ENCODE measurements around the gene STON2. TPM values are rescaled to one million over a fixed set of nuclear protein-coding genes. Genes with fewer than 3 reads are reported as not detected.

Gene STON2
- total and polyA plus RNA-seq, 2 of the 13 experiments (the other 11 are each of a cell fraction or from before 2014, with no cell fraction given), result 2.1 to 11.0 TPM

GRCh38 chr14:81435391-81436295 is 35.5 kb upstream of the STON2 start (continued):
- TF ChIP-seq ZNF776 (CRISPR knock-in tag; IDR thresholded peaks at IDR 0.05) (no peak; the same call in 1 of the 2 replicates), ZBTB42 (CRISPR knock-in tag; IDR thresholded peaks at IDR 0.05) (no peak), ZNF124 (CRISPR knock-in tag; IDR thresholded peaks at IDR 0.05) (no peak), MAZ (IDR thresholded peaks at IDR 0.05; ENCODE audit: borderline replicate concordance, low read depth, low read length) (no peak), MAZ (CRISPR knock-in tag; IDR thresholded peaks at IDR 0.05; ENCODE audit: low read depth) (no peak), ZNF652 (CRISPR knock-in tag; IDR thresholded peaks at IDR 0.05; ENCODE audit: borderline replicate concordance, low read depth) (no peak), IKZF1 (IDR thresholded peaks at IDR 0.05) (no peak), ZNF512B (CRISPR knock-in tag; IDR thresholded peaks at IDR 0.05; ENCODE audit: borderline replicate concordance) (no peak; the same call in 1 of the 2 replicates), ZNF20 (CRISPR knock-in tag; IDR thresholded peaks at IDR 0.05) (no peak)
- TF ChIP-seq, protein P1, sequence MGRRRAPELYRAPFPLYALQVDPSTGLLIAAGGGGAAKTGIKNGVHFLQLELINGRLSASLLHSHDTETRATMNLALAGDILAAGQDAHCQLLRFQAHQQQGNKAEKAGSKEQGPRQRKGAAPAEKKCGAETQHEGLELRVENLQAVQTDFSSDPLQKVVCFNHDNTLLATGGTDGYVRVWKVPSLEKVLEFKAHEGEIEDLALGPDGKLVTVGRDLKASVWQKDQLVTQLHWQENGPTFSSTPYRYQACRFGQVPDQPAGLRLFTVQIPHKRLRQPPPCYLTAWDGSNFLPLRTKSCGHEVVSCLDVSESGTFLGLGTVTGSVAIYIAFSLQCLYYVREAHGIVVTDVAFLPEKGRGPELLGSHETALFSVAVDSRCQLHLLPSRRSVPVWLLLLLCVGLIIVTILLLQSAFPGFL (CRISPR knock-in tag; IDR thresholded peaks at IDR 0.05), result no peak
- TF ChIP-seq, protein P2, sequence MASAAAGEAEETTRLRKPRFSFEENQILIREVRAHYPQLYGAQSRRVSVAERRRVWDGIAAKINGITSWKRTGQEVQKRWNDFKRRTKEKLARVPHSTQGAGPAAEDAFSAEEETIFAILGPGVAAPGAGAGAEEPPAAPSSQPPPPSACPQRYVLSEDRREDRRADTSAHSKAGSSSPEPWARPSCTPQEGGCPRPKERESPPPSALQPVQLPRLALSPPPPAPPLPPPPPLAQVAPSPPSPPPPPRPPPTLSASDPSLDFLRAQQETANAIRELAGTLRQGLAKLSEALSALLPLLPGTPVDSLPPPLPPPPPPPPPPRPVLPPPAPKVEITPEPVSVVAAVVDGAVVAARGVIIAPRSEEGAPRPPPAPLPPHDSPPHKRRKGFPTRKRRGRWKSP (CRISPR knock-in tag; IDR thresholded peaks at IDR 0.05), result peak; percentile 90
- TF ChIP-seq, protein P3, sequence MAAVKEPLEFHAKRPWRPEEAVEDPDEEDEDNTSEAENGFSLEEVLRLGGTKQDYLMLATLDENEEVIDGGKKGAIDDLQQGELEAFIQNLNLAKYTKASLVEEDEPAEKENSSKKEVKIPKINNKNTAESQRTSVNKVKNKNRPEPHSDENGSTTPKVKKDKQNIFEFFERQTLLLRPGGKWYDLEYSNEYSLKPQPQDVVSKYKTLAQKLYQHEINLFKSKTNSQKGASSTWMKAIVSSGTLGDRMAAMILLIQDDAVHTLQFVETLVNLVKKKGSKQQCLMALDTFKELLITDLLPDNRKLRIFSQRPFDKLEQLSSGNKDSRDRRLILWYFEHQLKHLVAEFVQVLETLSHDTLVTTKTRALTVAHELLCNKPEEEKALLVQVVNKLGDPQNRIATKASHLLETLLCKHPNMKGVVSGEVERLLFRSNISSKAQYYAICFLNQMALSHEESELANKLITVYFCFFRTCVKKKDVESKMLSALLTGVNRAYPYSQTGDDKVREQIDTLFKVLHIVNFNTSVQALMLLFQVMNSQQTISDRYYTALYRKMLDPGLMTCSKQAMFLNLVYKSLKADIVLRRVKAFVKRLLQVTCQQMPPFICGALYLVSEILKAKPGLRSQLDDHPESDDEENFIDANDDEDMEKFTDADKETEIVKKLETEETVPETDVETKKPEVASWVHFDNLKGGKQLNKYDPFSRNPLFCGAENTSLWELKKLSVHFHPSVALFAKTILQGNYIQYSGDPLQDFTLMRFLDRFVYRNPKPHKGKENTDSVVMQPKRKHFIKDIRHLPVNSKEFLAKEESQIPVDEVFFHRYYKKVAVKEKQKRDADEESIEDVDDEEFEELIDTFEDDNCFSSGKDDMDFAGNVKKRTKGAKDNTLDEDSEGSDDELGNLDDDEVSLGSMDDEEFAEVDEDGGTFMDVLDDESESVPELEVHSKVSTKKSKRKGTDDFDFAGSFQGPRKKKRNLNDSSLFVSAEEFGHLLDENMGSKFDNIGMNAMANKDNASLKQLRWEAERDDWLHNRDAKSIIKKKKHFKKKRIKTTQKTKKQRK (IDR thresholded peaks at IDR 0.05; ENCODE audit: low read length), result no peak
- TF ChIP-seq, protein P4, sequence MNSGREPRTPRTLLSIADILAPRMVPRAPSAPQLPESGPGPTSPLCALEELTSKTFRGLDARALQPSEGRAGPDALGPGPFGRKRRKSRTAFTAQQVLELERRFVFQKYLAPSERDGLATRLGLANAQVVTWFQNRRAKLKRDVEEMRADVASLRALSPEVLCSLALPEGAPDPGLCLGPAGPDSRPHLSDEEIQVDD (CRISPR knock-in tag; IDR thresholded peaks at IDR 0.05; ENCODE audit: borderline replicate concordance), result no peak
- TF ChIP-seq, protein P5, sequence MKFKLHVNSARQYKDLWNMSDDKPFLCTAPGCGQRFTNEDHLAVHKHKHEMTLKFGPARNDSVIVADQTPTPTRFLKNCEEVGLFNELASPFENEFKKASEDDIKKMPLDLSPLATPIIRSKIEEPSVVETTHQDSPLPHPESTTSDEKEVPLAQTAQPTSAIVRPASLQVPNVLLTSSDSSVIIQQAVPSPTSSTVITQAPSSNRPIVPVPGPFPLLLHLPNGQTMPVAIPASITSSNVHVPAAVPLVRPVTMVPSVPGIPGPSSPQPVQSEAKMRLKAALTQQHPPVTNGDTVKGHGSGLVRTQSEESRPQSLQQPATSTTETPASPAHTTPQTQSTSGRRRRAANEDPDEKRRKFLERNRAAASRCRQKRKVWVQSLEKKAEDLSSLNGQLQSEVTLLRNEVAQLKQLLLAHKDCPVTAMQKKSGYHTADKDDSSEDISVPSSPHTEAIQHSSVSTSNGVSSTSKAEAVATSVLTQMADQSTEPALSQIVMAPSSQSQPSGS (CRISPR knock-in tag; IDR thresholded peaks at IDR 0.05), result no peak
- TF ChIP-seq, protein P6, sequence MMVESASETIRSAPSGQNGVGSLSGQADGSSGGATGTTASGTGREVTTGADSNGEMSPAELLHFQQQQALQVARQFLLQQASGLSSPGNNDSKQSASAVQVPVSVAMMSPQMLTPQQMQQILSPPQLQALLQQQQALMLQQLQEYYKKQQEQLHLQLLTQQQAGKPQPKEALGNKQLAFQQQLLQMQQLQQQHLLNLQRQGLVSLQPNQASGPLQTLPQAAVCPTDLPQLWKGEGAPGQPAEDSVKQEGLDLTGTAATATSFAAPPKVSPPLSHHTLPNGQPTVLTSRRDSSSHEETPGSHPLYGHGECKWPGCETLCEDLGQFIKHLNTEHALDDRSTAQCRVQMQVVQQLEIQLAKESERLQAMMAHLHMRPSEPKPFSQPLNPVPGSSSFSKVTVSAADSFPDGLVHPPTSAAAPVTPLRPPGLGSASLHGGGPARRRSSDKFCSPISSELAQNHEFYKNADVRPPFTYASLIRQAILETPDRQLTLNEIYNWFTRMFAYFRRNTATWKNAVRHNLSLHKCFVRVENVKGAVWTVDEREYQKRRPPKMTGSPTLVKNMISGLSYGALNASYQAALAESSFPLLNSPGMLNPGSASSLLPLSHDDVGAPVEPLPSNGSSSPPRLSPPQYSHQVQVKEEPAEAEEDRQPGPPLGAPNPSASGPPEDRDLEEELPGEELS (CRISPR knock-in tag; IDR thresholded peaks at IDR 0.05), result no peak; the same call in 1 of the 2 replicates
